ENCODE results near the gene IGF2BP3.
A peak's percentile ranks its signal among the peaks of the same experiment; 100 is the strongest.

Gene IGF2BP3

GRCh38 chr7:23298885-23299769 is 171.2 kb downstream of the IGF2BP3 start, which contains the start of gene MALSU1:
Gene MALSU1 (plus strand): TSS chr7:23299339. CDS start chr7:23299353, 14 bp downstream.
- DNase-seq = peak; percentile 37 to 98 (median 92)

DNA sequence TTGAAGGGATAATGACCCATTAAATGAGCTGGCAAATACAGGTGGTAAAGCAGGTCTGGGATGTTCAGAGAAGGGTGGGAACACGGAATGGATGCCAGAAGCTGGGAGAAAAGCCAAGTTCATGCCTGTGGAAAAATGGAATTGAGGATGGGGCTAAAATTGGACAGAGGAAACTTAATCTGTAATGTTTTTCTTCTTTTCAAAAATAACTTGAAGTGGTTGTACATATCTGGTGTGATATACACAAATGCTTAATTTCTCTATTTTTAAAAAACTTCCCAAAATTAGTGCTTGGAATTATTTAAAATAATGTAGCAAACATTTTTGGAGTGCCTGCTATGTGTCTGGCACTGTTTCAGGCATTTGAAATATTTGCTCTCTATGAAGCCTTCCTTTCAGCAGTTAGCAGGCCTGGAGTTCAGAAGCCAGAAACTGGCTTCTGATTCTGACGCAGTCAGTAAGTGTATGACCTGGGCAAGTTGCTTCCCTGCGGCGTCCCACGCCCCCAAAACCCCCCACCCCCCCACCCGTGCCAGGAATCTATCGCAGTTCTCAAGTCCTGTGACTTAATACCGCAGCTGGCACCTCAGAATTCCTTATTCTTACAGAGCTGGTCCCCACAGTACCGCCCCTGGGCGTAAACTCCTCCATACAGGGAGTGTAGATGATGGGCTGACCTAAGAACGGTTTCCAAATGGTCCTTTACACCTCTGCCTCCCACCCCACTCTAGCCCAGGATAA is 172.0 kb downstream of the IGF2BP3 start:
- peak in 3 of 56 donors; percentile 1 to 7 (median 5) for DNase-seq

GRCh38 chr7:23295401-23295697 is 174.9 kb downstream of the IGF2BP3 start:
- DNase-seq = no peak

GRCh38 chr7:23294549-23295400 is 175.5 kb downstream of the IGF2BP3 start:
- no peak for DNase-seq

DNA sequence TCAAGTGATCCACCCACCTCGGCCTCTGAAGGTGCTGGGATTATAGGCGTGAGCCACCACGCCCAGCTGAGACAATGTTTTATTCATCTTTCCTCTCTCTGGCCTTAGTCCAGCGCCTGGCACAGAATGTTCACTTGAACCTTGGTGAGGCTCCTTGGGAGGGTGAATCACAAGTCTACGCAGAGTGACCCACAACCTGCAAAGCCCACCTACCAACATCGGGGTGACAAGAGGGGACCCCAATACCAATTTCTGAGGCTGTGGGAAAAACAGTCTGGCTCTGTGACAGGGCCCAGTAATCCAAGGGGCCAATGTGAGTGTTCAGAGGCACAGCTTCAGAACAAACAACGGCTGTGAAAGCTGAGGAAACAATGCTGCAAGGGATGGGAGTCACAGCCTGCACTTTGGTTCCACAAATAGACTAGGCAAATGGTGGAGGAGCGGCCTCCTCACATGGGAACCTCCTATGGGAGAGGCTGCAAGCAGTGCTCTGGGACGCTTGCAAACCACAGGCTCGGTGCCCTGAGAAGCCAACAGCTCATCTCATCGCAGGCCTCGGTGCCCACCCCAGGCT is 176.7 kb downstream of the IGF2BP3 start:
- DNase-seq = no peak

DNA sequence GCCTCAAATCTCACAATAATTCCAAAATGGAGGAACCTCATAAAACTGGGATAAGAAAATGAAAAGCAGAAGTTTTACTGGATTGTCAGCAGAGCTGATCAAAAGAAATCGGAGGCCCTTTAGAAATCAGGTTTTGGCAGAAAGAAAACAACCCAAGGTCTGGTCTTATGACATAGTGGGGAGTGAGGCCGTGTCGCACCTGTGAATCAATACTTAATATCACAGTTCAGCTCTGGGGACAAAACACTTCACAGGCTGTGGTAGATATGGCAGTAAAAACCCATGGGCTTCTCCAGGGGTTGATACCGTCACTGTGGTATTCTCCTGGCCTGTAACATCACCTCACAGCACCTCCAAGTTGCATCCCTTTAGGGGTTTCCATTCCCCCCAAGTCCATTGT is 177.7 kb downstream of the IGF2BP3 start:
- no peak for DNase-seq

DNA sequence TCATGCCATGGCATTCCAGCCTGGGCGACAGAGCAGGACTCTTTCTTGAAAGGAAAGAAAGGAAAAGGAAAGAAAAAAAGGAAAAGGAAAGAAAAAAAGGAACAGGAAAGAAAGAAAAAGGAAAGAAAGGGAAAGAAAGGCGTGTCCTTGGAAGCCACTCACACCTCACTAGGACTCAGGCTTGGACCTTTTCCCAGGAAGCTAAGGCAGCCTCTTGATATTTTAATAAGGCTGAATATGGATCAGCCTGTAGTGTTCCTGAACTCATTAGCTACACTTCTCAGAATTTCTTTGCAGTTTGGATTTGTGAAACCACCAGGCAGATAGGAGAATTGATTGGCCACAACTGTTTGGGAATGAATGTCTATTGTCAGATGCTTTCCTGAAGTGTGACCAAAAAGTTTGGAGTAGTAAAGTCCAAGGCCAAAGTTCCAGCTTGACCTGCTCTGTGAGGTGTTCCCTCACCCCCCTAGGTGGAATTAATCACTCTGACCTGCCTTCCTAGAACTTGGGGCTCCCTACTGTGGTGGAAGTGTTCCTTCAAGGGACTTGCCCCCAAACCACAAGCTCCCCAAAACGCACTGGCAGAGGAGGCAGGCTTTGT is 178.2 kb downstream of the IGF2BP3 start:
- no peak for DNase-seq

GRCh38 chr7:23290993-23291392 is 179.3 kb downstream of the IGF2BP3 start:
- DNase-seq = no peak

DNA sequence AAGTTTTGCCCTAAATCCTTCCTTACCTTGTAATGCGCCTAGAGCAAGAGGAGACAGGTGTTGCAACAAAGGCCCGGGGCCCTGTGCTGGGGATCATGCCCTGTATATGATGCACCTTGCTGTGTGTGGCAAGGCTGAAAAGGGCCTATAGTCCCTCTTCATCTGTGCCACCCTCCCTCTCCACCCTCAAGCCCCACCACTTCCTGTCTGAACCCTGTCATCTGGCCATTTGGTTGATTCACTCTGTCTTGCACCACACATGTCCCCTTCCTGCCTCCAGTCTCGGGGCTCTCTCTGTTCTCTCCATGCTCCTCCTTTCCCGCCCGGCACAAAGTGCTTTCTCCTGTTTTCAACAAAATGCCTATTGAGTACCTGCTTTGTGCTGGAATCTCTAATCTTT is 182.7 kb downstream of the IGF2BP3 start:
- DNase-seq = no peak

DNA sequence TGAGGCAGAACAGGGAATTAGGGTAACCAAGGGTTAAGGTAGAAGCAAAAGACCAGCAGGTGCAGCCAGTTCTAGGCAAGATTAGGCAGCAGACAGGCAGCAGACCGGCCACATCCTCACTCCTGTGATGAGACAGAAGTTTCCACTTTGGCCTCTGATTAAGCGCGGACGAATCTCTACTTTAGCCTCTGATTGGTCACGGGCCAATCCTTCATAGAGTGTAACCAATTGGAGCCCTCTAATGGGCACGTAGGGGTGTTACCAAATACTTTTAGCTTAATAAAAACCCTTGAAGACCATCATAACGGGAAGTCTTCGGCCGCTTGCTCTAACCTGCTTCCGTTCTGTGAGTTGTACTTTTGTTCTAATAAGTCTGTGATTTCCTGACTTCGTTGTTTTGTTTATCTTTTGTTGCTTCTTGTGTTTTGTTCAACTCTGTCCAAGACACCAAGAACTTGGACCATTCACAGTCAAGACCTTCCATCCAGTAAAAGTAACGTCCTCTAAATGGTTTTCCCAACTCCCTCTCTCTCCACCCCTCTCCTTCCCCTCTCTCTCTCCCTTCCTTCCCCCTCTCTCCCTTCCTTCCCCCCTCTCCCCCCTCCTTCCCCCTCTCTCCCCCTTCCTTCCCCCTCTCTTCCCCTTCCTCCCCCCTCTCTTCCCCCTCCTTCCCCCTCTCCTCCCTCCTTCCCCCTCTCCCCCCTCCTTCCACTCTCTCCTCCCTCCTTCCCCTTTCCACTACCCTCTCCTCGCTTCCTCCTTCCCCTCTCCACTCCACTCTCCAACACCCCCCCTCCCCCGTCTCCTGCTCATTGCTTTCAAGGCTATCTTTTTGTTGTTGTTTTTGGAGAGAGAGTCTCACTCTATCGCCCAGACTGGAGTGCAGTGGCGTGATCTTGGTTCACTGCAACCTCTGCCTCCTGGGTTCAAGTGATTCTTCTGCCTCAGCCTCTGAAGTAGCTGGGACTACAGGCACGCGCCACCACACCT is 184.3 kb downstream of the IGF2BP3 start:
- DNase-seq = no peak

GRCh38 chr7:23284871-23285270 is 185.4 kb downstream of the IGF2BP3 start:
- no peak for DNase-seq

- no peak for DNase-seq
Measured at GRCh38 chr7:23283086-23283485, 187.2 kb downstream of the IGF2BP3 start.

- DNase-seq = no peak
Measured at GRCh38 chr7:23279819-23280525, 190.3 kb downstream of the IGF2BP3 start.

GRCh38 chr7:23277359-23277989 is 192.8 kb downstream of the IGF2BP3 start:
- DNase-seq = peak in 4 of 56 donors; percentile 1 to 23 (median 12)

DNA sequence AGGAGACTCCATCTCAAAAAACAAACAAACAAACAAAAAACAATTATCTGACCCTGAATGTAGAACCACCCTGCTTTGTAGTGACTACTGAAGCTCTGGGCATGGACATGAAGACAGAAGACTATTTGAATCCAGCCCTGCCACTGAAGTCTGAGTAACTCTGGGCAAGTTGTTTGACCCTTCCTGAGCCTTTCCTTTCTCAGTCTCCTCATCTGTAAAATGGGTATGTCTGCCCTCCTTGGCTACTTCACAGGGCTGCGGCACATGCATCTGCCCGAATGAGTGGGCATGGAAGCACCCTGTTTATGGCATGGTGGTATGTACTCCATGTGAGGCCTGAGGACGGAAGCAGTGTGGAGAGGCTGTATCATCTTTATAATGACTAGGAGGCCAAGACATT is 193.3 kb downstream of the IGF2BP3 start:
- DNase-seq = no peak

DNA sequence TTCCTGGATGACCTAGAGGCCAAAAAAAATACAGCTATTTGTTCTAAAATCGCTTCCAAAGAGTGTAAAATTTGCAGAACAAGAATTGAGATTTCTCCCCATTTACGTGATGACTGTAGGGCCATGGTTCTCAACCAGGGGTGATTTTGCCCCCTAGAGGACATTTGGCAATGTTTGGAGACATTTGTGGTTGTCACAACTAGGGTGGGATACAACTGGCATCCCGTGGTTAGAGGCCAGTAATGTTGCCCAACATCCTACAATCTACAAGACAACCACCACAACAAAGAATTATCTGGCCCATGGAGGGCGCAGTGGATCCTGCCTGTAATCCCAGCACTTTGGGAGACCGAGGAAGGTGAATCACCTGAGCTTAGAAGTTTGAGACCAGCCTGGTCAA is 193.9 kb downstream of the IGF2BP3 start:
- no peak for DNase-seq

DNA sequence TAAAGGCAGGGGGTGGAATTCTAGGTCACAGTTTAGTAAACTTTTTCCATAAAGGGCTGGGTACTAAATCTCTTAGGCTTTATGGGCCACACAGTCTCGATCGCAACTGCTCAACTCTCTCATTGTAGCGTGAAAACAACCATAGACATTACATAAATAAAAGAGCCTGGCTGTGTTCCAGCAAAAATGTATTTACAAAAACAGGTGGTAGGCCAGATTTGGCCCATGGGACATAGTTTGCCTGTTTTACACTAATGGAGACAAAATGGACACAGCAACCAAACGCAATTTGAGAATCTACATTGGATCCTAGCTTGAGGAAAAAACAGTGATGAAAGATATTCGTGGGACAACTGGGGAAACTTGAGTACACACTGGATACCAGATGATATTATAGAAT is 194.4 kb downstream of the IGF2BP3 start:
- DNase-seq = no peak

- peak in 29 of 56 donors; percentile 1 to 68 (median 13) for DNase-seq
Measured at GRCh38 chr7:23273141-23273599, 197.1 kb downstream of the IGF2BP3 start.

All from amygdala (tissue), 56 donors.